Measurements from ENCODE around the gene CYBC1.

CYBC1 gene

DNA sequence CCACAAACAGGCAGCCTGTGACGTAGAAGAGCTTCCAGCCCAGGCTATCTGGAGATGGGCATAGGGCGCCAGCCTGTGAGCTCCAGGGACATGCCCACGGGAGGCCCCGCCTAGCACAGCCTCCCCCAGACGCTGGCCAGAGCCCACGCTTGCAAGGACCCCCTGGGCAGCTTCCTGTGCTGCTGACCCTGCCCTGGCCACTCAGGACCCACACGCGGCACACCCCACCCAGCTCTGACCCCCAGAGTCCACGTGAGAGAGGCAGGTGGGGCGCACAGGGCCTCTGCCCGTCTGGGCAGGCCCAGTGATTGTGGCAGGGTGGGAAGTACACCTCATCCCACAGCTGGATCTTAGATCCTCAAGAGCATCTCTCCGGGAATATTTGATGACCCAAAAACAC lies 3.9 kb downstream of the CYBC1 start:
- no peak for DNase-seq

DNA sequence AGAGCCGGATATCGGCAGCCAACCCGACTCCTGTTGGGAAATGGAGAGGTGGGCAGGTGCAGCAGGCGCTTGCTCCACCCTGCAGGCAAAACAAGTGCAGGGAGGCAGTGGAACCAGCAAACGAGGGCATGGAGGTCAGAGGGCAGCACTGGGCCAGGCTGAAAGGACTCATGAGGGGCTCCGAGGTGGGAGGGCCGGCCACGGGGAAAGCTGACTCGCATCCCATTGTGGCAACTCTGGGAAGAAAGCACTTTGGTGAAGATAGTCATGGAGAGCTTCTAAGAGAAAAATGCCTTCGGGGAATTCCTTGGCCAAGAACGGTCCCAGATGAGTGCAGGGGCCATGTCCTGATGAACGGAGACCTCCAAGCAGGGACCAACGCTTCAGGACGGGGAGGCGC lies 4.4 kb downstream of the CYBC1 start:
- no peak for DNase-seq

DNA sequence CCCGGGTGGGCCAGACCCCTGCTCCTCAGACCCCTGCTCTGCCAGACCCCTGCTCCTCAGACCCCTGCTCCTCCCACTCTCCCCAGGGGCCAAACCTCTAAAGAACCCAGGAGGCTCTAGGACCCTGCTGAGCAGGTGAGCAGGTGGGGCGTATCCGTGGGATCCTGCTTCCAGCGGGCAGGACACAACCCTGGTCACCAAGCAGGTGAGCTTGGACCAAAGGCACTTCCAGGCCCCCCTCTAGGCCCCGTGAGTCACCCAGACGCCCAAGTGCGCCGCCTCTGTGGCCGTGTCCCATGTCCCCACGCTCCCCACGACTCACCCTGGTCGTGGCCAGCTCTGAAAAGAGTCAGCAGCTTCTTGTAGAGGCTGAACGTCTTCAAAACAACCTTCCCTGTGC lies 5.0 kb downstream of the CYBC1 start:
- DNase-seq: no peak

DNA sequence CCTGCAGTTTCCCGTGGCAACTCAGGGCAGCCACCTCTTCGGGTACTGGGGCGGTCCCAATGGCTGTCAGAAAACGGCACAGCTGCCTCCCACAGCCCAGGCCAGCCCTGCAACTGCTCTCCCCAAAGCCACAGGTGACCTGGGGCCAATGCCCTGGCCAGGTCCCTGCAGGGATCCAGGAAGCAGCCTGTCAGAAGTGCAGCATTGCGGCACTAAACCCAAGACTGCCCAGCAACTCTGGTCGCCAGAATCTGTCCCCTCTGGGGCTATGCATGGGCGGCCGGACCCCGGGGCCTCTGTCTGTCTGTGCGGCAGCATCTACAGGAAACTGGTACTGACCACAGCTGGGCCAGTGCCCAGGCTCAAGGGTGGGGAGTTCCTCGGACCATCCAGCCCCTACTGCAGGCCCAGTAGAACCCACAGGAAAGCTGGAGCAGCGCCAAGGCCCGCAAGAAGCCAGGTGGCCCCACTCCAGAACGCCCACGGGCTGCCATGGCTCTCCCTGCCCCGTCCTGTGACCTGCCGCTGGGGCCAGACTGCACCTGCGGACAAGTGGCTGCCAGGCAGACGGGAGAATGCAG lies 5.5 kb downstream of the CYBC1 start:
- no peak for DNase-seq

DNA sequence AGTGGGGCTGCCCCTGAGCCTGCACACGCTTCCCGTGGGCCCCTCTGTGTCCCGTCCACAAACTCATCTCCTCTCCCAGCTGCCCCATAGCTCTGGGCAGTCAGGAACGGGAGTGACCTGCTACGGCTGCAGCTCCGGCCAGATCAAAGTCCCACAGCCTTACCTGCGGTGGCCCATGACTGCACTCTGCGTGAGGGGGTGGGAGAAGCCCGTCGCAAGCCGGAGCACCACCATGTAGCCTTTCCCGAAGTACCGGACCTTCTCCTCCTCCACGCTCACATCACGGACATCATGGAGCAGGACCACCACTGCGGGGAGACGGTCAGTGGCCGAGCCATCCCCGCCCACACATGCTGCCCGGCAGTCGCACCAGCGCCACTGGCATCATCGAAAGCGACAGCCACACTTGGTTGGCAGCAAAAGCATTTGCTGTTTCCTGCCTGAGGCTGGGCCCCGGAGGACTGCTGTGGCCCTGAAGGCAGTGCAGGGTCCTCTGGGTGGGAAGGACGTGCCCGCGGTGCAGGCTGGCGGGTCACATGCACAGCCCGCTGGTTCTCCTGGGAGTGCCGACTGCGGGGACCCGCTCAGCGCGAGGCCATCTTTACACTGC lies 6.2 kb downstream of the CYBC1 start:
- DNase-seq: no peak

DNA sequence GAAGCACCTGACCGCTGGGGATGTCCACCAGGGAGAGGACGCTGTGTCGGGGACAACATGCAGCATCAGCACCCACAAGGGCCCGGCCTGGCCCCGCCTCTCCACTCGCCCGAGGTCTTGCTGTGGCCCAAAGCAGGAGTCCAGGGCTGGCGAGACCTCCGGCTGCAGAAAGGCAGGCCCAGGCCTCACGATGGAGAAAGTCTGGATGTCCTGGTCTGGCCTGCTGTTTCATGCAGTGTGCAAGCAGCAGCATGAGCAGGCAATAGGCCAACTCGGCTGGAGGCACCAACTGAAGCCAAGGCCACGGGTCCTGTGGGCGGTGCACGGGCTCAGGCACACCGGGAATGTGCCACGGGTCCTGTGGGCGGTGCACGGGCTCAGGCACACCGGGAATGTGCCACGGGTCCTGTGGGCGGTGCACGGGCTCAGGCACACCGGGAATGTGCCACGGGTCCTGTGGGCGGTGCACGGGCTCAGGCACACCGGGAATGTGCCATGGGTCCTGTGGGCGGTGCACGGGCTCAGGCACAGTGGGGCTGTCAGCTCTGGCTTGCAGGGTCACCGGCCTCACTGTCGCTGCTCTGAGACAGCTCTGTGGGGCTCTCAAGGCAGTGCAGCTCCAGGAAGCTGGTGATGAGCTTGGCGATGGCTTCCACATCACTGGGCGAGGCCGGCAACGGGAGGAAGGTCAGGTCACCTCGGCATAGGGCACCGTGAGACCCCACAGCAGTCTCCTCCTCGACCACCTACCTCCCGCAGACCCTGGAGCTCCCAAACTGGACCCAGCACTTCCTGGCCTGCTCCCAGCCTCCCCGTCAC lies 6.9 kb downstream of the CYBC1 start:
- DNase-seq: no peak

DNA sequence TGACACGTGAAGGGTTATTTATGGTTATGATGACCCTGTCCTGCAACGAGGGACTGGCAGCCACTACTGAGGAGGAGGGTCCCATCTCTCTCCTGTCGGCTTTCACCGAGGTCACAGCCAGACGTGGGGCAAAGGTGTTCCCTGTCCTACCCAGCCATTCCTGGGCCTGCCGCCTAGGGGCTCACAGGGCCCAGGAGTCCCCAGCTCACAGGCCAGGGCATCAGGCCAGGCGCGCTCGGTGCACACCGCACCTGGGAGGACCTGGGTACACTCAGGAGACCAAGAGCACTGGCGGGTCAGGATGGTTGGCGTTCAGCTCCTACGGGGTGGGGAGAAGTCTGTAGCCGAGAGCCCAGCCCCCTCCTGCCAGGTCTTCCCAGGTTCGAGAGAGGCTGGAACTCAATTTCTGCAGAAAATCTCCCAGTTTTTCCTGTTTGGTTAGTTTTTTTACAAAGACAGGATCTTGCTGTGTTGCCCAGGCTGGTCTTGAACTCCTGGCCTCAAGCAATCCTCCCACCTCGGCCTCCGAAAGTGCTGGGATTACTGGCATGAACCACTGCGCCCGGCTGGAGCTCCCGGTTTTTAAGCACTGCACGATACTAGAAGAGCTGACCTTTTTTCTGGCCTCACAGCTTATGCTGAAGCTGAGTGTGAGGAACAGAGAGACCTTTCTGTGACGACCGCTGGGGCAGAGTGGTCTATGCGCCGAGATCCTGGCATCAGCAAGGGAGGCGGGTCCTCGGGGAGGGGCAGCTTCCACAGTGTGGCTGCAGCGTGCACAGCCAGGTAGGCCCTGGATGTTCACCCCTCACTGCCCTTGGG lies 7.7 kb downstream of the CYBC1 start:
- DNase-seq: no peak

DNA sequence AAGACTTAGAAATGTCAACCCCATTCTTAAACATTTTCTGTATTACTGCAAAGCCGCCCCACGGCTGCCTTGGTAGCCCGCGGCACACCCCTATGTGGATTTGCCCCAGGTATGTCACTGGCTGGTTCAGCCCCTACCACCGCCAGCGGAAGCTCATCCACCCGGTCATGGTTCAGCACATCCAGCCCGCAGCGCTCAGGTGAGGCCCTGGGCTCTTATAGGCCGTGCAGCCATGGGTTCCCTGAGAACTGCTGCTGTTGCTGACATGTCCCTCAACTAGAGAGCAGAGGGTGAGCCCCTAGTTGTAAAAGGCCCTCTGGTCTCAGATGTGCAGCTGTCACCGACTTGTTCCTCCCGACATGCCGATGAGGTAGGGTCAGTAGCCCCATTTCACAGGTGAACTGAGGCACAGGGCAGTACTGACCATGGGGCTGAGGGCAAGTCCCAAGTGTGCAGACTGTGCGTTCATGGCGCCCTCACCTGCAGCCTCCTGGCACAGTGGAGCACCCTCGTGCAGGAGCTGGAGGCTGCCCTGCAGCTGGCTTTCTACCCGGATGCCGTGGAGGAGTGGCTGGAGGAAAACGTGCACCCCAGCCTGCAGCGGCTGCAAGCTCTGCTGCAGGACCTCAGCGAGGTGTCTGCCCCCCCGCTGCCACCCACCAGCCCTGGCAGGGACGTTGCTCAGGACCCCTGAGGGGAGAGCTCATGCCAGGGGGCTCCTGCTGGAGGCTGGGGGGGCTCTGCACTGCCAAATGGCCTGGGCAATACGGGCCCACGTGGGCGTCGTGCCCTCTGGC lies 8.7 kb downstream of the CYBC1 start:
- no peak for DNase-seq

DNA sequence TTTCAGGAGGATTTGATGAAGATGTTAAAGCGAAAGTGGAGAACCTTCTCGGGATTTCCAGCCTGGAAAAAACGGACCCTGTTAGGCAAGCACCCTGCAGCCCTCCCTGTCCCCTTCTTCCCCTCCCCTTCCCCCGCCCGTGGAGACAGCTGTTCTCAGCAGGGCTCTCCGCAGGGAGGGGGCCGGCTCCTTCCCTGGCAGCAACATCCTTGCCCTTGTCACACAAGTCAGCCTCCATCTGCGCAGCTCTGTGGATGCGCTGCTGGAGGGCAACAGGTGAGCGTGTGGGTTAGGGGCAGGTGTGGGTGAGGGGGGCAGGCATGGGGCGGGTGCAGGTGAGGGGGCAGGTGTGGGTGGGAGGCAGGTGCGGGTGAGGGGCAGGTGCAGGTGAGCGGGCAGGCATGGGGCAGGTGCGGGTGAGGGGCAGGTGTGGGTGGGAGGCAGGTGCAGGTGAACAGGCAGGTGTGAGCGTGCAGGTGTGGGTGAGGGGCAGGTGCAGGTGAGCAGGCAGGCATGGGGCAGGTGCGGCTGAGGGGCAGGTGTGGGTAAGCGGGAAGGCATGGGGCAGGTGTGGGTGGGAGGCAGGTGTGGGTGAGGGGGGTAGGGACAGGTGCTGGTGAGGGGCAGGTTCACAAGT lies 9.4 kb downstream of the CYBC1 start:
- DNase-seq: no peak

DNA sequence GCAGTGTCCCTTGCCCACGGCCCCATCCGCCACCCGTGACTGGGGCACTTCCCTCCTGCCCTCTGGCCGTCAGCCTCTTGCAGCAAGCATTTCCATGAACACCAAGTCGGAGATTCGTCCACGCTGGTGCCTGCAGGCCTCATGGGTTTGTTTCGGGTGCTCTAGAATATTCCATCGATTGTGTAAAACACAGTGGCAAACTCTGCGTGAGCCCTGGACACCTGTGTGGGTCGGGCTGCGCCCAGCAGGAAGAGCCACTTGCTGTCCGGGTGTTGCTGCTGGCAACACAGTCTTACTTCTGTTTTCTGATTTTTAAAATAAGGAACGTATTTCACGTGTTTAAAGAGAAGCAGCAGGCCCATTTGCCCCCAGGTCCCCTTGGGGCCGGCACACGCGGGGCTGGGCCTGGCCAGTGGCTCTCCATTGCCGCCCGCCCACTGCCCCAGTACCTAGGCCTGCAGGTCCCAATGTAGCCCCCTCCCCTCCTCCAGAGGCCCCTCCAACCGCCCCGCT lies 10.0 kb downstream of the CYBC1 start:
- no peak for DNase-seq

DNA sequence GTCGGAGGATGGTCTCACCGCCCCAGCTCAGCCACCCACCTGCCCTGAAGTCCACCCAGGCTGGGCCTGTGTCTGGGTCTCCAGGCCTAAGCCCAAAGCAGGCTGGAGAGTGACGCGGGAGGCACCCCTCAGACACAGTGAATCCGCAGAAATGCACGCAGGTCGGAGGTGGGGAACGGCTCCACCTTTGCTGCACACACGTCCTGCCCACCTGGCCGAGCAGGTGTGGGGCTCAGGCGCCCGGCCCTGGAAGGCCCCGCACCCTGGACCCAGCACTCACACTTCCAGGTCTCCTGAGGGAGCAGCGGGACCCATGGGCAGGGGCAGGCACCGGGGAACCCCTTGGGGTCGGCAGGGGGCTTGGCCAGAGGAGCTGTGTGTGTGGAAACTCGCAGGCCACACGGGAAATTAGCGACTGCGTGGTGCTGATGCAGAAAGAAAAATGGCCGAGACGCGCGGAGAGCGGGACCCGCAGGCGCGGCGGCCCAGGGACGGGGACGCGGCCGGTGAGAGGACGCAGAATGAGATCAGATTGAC lies 10.7 kb downstream of the CYBC1 start:
- no peak for DNase-seq

DNA sequence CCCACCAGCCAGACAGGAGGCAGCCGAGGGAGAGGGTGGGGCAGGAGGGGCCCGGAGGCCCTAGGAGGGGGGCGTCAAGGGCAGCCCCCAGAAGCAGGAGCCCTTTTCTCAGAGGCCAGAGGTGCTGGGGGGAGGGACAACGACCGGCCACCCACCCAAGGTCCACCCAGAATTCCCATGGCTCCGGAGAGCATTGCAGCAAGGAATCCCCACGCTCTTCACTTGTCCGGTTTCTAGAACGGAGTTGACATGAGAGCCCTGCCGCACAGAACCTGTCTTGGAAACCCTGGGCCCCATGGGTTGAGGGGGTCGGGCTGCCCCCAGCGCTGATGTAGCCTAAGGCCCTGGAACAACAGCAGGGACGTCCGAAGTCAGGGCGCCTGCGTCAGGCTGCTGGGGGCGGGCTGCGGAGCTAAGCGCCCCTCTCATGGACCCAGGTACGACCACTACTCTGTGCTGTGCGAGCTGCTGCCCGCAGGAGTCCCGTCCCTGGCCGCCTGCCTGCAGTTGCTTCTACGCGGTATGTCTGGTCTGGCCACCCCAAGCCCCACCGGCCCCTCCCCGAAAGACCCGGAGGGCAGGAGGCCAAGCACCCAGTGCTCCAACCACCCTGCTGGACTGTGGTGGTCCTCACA lies 11.2 kb downstream of the CYBC1 start:
- no peak for DNase-seq

DNA sequence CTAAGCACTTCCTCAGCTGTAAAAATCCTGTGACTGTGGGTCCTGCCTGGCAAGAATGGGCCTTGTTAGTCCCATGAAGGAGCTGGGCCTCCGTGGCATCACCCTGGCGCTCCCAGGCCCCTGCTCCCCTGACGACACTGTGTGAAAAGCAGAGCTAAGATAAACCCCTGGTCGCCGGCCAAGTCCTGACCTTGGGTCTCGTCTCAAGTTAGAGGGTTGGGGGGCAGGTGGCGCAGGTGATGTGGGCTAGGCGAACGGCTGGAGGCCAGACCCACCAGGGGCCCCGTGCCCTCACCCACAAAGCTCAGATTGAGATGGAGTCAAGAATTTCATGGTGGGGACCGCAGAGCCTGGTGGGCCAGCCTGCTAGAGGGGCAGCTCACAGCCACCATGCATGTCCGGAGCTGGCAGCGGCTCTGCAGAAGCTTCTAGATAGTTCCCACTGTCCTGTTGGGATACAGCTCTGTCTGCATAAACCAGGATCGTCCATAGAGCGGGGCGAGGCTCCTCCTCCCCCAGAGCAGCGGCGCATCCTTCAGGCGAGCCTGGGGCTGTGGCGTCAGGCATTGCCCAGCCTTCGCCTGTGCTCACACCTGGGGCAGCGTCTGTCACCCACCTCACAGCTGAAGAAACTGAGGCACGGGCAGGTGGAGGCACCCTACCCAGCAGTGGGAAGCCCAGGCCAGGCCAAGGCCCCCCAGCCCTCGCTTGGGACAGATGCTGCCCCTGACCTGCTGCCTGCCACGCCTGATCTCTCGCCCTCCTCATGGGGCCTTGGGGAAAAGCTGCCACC lies 12.0 kb downstream of the CYBC1 start:
- no peak for DNase-seq

DNA sequence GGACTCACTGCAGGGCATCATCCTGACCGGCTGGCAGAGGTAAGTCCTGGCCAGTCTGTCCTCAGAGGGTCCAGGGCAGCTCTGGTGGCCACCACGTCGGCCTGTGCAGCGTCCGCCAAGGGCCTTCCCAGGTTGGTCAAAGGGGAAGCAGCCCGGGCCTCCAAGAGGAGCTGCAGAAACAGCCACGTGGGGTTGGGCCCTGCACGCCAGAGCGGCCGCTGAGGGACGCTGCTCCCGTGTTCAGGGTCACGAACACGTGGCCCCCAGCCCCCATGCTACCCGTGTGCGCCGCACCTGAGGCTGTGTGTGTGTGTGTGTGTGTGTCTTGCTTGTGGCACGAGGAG lies 13.3 kb downstream of the CYBC1 start:
- no peak for DNase-seq

DNA sequence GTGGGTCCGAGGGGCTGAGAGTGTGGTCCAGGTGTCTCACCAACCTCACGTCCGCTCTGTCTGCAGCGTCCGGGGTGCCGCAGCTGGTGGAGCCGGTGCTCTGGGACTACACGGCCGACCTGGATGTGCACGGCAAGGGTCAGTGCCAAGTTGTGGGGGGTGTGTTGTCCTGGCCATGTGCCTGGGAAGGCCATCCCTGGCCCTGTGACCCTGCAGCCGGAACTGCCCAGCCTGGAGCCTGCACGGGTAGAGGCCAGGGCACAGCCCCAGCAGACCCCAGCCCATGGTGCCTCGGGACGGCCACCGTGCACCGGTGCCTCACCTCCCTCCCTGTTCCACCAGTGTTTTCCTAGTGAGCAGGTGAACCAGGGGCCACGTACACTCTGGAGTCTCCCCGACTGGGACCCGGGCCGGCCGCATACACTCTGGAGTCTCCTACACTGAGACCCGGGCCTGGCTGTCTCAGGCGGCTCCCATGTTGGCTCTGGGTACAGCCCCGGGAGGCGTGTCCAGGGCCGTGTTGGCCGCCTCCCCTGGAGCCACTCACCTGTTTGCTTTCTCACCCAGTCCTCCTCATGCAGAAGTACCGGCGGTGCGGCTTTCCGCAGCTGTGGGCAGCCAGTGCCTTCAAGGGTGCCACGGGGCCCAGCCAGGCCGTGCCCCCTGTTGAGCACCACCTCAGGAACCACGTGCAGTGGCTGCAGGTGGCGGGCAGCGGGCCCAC lies 13.8 kb downstream of the CYBC1 start:
- no peak for DNase-seq

DNA sequence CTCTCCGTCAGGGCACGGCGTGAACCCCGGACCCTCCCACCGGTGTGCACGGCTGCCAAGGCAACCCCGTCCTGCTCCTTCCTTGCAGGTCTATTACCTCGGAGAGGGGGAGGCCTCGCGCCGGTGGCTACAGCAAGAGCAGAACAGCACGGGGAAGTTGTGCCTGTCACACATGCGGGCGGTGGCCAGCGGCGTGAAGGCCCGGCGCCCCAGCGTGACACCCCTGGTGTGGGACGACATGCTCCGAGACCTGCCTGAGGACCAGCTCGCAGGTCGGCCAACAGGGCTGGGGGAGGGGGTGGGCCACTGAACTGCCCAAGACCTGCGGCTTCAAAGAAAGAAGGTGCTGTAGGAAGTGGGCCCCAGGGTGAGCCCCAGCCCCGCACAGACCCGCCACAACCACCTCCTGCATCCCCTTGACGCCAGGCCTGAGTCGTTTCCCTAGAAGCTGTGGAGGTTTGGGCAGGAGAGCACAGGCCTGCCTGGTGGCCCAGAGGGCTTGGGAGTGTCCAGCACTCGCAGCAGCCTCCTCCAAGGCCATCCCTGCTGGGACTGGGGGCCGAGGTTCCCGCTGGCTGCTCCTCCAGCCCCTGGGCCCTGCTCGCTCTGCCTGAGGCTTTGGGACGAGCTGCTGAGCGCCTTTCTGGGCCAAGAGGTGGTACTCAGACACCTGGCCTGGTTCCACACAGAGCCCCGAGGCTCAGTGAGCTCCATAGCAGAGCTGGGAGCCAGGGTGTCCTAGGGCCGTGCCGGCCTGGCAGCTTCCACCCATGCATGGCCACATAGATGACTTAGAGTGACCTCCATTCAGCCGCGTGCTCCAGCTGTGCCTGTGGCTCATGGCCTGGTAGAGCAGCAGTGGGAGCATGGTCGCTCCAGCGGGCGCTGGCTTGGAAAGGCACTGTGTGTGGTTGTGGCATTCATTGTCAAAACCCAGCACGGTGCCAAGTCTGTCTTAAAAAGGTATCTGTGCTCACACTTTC lies 14.7 kb downstream of the CYBC1 start:
- DNase-seq: no peak

DNA sequence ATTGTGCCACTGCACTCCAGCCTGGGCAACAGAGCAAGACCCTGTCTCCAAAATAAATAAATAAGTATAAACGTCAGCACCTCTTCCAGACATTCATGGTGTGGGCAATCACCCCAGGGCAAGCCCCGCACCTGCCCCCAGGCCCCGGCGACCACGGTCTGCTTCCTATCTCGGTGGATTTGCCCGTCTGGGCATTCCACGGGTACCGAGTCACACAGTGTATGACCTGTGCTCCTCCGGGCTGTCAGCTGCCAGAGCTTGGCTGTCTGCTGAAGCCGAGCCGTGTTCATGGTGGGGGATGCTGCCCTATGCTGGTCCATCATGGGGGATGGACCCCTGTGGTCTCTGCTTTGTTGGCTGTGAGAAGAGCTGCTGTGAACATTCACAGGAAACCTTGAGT lies 15.4 kb downstream of the CYBC1 start:
- no peak for DNase-seq

DNA sequence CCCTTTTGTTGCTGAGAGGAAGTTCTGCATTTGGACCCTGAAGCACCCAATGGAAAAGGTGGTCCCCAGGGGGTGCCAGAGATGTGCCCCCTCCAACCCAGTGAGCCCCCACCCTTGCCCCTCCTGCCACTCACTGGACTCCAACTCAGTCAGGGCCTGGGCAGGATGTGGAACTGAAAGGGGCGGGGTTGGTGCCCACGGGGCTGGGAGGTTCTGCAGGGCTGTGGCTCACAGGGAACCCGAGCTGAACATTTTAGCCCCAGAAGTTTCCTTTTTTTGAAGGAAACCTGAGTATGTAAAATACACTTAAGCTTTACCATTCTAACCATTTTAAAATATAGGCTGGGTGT lies 16.4 kb downstream of the CYBC1 start:
- no peak for DNase-seq

Measured in SIG-M5 (cell line).